COLO668 (cell line): Measurements from ENCODE around the gene GYPE.
"Not testable (repeated sequence)": the region's sequence is repeated elsewhere in the genome, so short reads cannot be mapped to it uniquely, and the experiment has no call there.

Experiments used
- DNase-seq: peaks from one replicate; lab custom pipeline; 2025; ENCODE audit not compliant: unreplicated experiment; lab: John Stamatoyannopoulos, UW

GYPE gene

GRCh38 chr4:143870523-143871268, 34.7 kb downstream of the GYPE start:
- DNase-seq: not testable (repeated sequence)

DNA sequence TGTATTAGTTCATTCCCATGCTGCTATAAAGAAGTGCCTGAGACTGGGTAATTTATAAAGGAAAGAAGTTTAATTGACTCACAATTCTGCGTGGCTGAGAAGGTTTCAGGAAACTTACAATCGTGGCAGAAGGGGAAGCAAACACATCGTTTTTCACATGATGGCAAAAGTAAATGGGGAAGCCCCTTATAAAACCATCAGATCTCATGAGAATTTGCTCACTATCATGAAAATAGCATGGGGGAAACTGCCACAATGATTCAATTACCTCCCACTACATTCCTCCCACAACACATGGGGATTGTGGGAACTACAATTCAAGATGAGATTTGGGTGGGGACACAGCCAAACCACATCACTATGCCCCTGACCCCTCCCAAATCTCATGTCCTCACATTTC, 35.4 kb downstream of the GYPE start:
- not testable (repeated sequence) for DNase-seq

- not testable (repeated sequence) for DNase-seq
Measured at GRCh38 chr4:143862716-143863115, 42.6 kb downstream of the GYPE start.

GRCh38 chr4:143858456-143858855, 46.9 kb downstream of the GYPE start:
- DNase-seq: no peak

GRCh38 chr4:143857391-143858336, 47.7 kb downstream of the GYPE start:
- DNase-seq: not testable (repeated sequence)

GRCh38 chr4:143856017-143856557, 49.3 kb downstream of the GYPE start:
- DNase-seq: not testable (repeated sequence)

- DNase-seq: not testable (repeated sequence)
Measured at GRCh38 chr4:143854645-143855044, 50.7 kb downstream of the GYPE start.

GRCh38 chr4:143849296-143849695, 56.1 kb downstream of the GYPE start:
- not testable (repeated sequence) for DNase-seq

- DNase-seq: not testable (repeated sequence)
Measured at GRCh38 chr4:143843506-143843832, 61.9 kb downstream of the GYPE start.

GRCh38 chr4:143842624-143843505, 62.5 kb downstream of the GYPE start:
- DNase-seq: not testable (repeated sequence)

- DNase-seq: not testable (repeated sequence)
Measured at GRCh38 chr4:143839413-143839812, 65.9 kb downstream of the GYPE start.

- DNase-seq: not testable (repeated sequence)
Measured at GRCh38 chr4:143834196-143834595, 71.2 kb downstream of the GYPE start.

DNA sequence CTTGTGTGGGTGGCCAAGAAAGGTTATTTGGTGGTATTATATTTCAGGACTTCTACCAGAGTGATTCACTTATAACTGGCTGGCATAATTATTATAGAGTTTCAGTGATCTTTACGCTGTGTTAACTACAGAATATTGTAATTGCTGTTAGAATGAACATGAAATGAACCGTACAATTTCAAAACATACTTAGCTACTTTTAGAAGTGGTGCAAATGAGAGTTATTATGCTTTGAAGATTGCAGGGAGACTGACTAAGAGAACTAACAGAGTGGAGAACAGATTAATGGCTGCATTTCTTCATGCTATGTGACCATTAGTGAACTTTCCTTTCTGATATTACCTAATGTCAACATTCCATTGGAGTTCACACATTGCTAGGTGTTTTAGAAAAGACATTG, 71.7 kb downstream of the GYPE start:
- DNase-seq: not testable (repeated sequence)

DNA sequence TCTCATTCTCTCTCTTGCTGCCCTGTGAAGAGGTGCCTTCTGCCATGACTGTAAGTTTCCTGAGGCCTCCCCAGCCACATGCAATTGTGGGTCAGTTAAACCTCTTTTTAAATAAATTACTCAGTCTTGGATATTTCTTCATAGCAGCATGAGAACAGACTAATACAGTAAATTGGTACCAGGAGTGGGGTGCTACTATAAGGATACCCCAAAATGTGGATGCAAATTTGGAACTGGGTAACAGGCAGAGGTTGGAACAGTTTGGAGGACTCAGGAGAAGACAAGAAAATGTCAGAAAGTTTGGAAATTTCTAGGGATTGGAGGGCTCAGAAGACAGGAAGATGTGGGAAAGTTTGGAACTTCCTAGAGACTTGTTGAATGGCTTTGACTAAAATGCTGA, 74.8 kb downstream of the GYPE start:
- DNase-seq: not testable (repeated sequence)

DNA sequence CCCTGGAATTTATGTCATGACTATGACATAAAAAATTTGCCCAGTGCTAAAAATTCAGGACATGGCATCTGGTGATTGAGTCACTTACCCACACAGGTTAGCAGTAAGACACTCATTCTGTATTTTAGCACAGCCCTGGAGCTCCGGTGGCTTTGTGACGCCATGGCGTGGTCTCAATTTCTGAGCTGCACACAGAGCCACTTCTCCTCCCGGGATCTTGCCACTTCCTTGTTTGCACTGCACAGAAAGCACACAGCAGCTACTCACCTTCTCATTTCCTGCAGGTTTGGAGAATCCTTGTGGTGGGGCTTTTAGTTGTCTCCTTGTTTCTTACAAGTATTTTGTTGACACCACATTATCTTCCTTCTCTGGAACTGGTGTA, 76.1 kb downstream of the GYPE start:
- not testable (repeated sequence) for DNase-seq
